OCI-LY7 (cell line): ENCODE data around the gene VSX1. TPM values are rescaled to one million over a fixed set of nuclear protein-coding genes. Genes with fewer than 3 reads are reported as not detected.

Experiments
- BruUV-seq: library from RNA; stranded (reverse); fragments of 400-500 nt; replicated peaks from 2 replicates; lab custom pipeline; 2021; lab: Mats Ljungman, UMichigan
- CTCF ChIA-PET: fragments of 300-600 bp; sonication (Branson Sonifier 250); formaldehyde crosslinking; loops from one replicate; lab custom pipeline; 2022; ENCODE audit warnings: antibody characterized with exemption; ENCODE audit not compliant: unreplicated experiment; lab: Charles Lee
- POLR2A ChIA-PET: fragments of 300-600 bp; sonication (Branson Sonifier 250); formaldehyde crosslinking; loops from one replicate; lab custom pipeline; 2022; ENCODE audit warnings: antibody characterized with exemption; lab: Charles Lee
- DNase-seq: peaks from one replicate; pipeline ENCODE4 v3.0.0-alpha.2; 2015; ENCODE audit warnings: low spot score
- H2AFZ ChIP-seq: fragments of 200-600 bp; sonication (generic), shearing (Covaris generic); 2 replicates; pipeline ENCODE4 v1.6.1; 2014; ENCODE audit warnings: mild to moderate bottlenecking, antibody characterized with exemption, low read length, moderate library complexity
- H3K27ac ChIP-seq: fragments of 200-600 bp; sonication (generic); 2 replicates; pipeline ENCODE4 v1.5.1; 2014; ENCODE audit warnings: mixed run types, low read depth, mild to moderate bottlenecking, moderate library complexity, low read length, inconsistent platforms; ENCODE audit not compliant: poor library complexity, severe bottlenecking
- H3K36me3 ChIP-seq: fragments of 200-600 bp; sonication (generic); 2 replicates; pipeline ENCODE4 v1.6.1; 2014; ENCODE audit warnings: mild to moderate bottlenecking, antibody characterized with exemption, low read length, moderate library complexity, mixed read lengths; ENCODE audit not compliant: insufficient read depth
- H3K4me1 ChIP-seq: fragments of 200-600 bp; sonication (generic); 2 replicates; pipeline ENCODE4 v1.5.1; 2014; ENCODE audit warnings: mild to moderate bottlenecking, low read length; ENCODE audit not compliant: insufficient read depth, poor library complexity, severe bottlenecking
- H3K4me2 ChIP-seq: fragments of 200-600 bp; sonication (generic); 2 replicates; pipeline ENCODE4 v1.6.1; 2014; ENCODE audit warnings: mild to moderate bottlenecking, low read length
- H3K4me3 ChIP-seq: fragments of 200-600 bp; sonication (generic); 2 replicates; pipeline ENCODE4 v1.5.1; 2014; ENCODE audit warnings: mild to moderate bottlenecking, low read depth, low read length; ENCODE audit not compliant: poor library complexity, severe bottlenecking
- H3K79me2 ChIP-seq: fragments of 200-600 bp; sonication (generic); 2 replicates; pipeline ENCODE4 v1.6.1; 2016; ENCODE audit warnings: low read depth, mild to moderate bottlenecking, low read length, moderate library complexity, mixed read lengths; ENCODE audit not compliant: insufficient read depth
- H3K9me2 ChIP-seq: fragments of 200-600 bp; sonication (generic); 2 replicates; pipeline ENCODE4 v1.6.1; 2016; ENCODE audit warnings: mild to moderate bottlenecking, low read length, mixed read lengths; ENCODE audit not compliant: insufficient read depth
- H3K9me3 ChIP-seq: fragments of 200-600 bp; sonication (generic); 2 replicates; pipeline ENCODE4 v1.6.1; 2014; ENCODE audit warnings: mild to moderate bottlenecking, mixed run types, low read length, mixed read lengths
- H4K20me1 ChIP-seq: fragments of 200-600 bp; sonication (generic); 2 replicates; pipeline ENCODE4 v1.6.1; 2014; ENCODE audit warnings: mild to moderate bottlenecking, antibody characterized with exemption, low read length, moderate library complexity, mixed read lengths; ENCODE audit not compliant: insufficient read depth
- CTCF ChIP-seq: fragments of 200-600 bp; sonication (generic); conservative IDR thresholded peaks from 2 replicates; pipeline ENCODE4 v1.5.1; 2014; ENCODE audit warnings: mild to moderate bottlenecking, antibody characterized with exemption, low read length, moderate library complexity, mixed read lengths
- EZH2phosphoT487 ChIP-seq: fragments of 200-600 bp; sonication (generic); IDR thresholded peaks from 2 replicates; pipeline ENCODE4 v1.6.1; 2018; ENCODE audit warnings: low read depth, borderline replicate concordance, mild to moderate bottlenecking, mixed run types, antibody characterized with exemption, low read length, moderate library complexity, mixed read lengths
- intact Hi-C: fragments of 100-400 bp; cut with micrococcal nuclease; formaldehyde crosslinking; loops from one replicate; pipeline ENCODE4 v1.10.0; 2022; ENCODE audit not compliant: unreplicated experiment
- total RNA-seq, 2 experiments: library from RNA; depleted of rRNA in 1 of 2; stranded (reverse); fragments of >200 nt in 1 of 2; shearing (Covaris generic) in 1 of 2; gene quantifications; 2 replicates each; pipeline ENCODE4 v1.2.3, GENCODE V29; 2014 to 2022

Gene VSX1
- total RNA-seq, 2 experiments from 2014 or later: not detected

GRCh38 chr20:25076201-25076600 lies 5.7 kb downstream of the VSX1 start:
- H3K4me3 ChIP-seq: no peak overlapping the region
- no peaks in the 10 kb centered on the region for H3K4me1 ChIP-seq
- CTCF ChIA-PET: no interaction called here
- POLR2A ChIA-PET: no interaction called here
- no peak overlapping the region for H2AFZ ChIP-seq
- intact Hi-C loops: no loop called here
- H3K4me2 ChIP-seq: no peak overlapping the region
- no peaks in the 10 kb centered on the region for H4K20me1 ChIP-seq
- no peak for DNase-seq
- H3K79me2 ChIP-seq: no peaks in the 10 kb centered on the region
- no TSS peak for BruUV-seq
- no peaks in the 10 kb centered on the region for H3K36me3 ChIP-seq
- no peak overlapping the region for H3K27ac ChIP-seq
- no peaks in the 10 kb centered on the region for H3K9me3 ChIP-seq
- TF ChIP-seq CTCF (no peak), EZH2phosphoT487 (no peak)
- H3K9me2 ChIP-seq: no peaks in the 10 kb centered on the region

GRCh38 chr20:25073544-25073943 lies 8.4 kb downstream of the VSX1 start:
- no TSS peak for BruUV-seq
- Histone ChIP-seq H3K36me3 (no peaks in the 10 kb centered on the region), H3K4me3 (no peak overlapping the region), H3K4me2 (no peak overlapping the region), H3K9me3 (no peaks in the 10 kb centered on the region), H3K79me2 (no peaks in the 10 kb centered on the region), H2AFZ (no peak overlapping the region), H3K4me1 (no peaks in the 10 kb centered on the region), H3K9me2 (no peaks in the 10 kb centered on the region), H3K27ac (no peak overlapping the region), H4K20me1 (no peaks in the 10 kb centered on the region)
- no peak for DNase-seq
- TF ChIP-seq EZH2phosphoT487 (no peak), CTCF (no peak)
- ChIA-PET CTCF (no interaction called here), POLR2A (interaction anchor here (0.6 kb wide), 1 partner anchor 80 kb away, joined by 3 read pairs; no protein-coding TSS in a partner anchor)
- intact Hi-C loops: no loop called here

DNA sequence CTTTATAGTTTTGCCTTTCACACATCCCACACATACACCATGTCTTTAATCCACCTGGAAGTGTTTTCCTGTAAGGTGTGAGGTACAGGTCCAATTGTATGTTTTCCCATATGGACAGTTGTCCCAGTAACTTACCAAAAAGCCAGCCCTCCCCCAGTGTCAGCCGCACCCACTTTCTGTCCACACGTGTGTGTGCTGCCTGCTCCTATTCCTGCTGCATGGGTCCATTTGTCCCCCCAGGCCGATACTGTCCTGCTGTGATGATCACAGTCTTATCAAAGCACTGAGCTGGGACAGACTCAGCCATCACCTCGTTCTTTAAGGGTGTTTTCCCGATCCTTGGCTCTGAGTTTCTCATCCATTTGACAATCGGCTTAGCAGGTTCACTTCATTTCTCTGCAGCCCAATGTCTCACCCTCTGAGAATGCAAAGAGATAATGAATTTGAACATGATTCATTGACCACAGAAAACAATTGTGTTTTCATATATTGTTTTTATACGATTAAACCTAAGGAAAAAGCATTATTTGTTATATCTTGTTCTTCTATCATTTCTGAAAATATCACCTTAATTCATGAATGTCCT lies 9.6 kb downstream of the VSX1 start:
- intact Hi-C loops: no loop called here
- Histone ChIP-seq H4K20me1 (no peaks in the 10 kb centered on the region), H3K9me2 (no peaks in the 10 kb centered on the region), H3K36me3 (no peaks in the 10 kb centered on the region), H3K4me1 (no peaks in the 10 kb centered on the region), H3K9me3 (no peaks in the 10 kb centered on the region), H2AFZ (no peak overlapping the region), H3K27ac (no peak overlapping the region), H3K4me3 (no peak overlapping the region), H3K4me2 (no peak overlapping the region), H3K79me2 (no peaks in the 10 kb centered on the region)
- no peak for DNase-seq
- ChIA-PET POLR2A (no interaction called here), CTCF (no interaction called here)
- TF ChIP-seq EZH2phosphoT487: no peak
- BruUV-seq: no TSS peak
